Measurements from ENCODE around the gene GSTM5.
A peak's percentile ranks its signal among the peaks of the same experiment; 100 is the strongest.
"Not testable (repeated sequence)": the region's sequence is repeated elsewhere in the genome, so short reads cannot be mapped to it uniquely, and the experiment has no call there.

The GSTM5 gene

GRCh38 chr1:109697861-109698260 lies 14.2 kb upstream of the GSTM5 start:
- not testable (repeated sequence) for DNase-seq

- not testable (repeated sequence) for DNase-seq
Observed at GRCh38 chr1:109702940-109703339, 9.1 kb upstream of the GSTM5 start.

- no peak for DNase-seq
Observed at GRCh38 chr1:109704173-109704572, 7.9 kb upstream of the GSTM5 start.

GRCh38 chr1:109705411-109705810 lies 6.6 kb upstream of the GSTM5 start:
- DNase-seq: no peak

GRCh38 chr1:109708949-109709348 lies 3.1 kb upstream of the GSTM5 start:
- DNase-seq: not testable (repeated sequence)

- not testable (repeated sequence) for DNase-seq
Observed at GRCh38 chr1:109709822-109710221, 2.2 kb upstream of the GSTM5 start.

GRCh38 chr1:109712321-109712864 lies 342 bp downstream of the GSTM5 start:
- no peak for DNase-seq

GRCh38 chr1:109713636-109714035 lies 1.6 kb downstream of the GSTM5 start:
- no peak for DNase-seq

- DNase-seq: no peak
Observed at GRCh38 chr1:109714661-109715372, 2.8 kb downstream of the GSTM5 start.

GRCh38 chr1:109716121-109716520 lies 4.1 kb downstream of the GSTM5 start:
- no peak for DNase-seq

GRCh38 chr1:109716570-109717090 lies 4.6 kb downstream of the GSTM5 start:
- DNase-seq: no peak

- DNase-seq: no peak
Observed at GRCh38 chr1:109717729-109718128, 5.7 kb downstream of the GSTM5 start.

GRCh38 chr1:109718495-109718894 lies 6.4 kb downstream of the GSTM5 start:
- DNase-seq: peak; percentile 7

- peak; percentile 67 for DNase-seq
Observed at GRCh38 chr1:109719337-109719837, 7.3 kb downstream of the GSTM5 start.

GRCh38 chr1:109721042-109721441 lies 9.0 kb downstream of the GSTM5 start:
- no peak for DNase-seq

GRCh38 chr1:109721971-109722370 lies 9.9 kb downstream of the GSTM5 start:
- no peak for DNase-seq

- DNase-seq: no peak
Observed at GRCh38 chr1:109722908-109723691, 11.0 kb downstream of the GSTM5 start.

- DNase-seq: no peak
Observed at GRCh38 chr1:109724933-109725332, 12.9 kb downstream of the GSTM5 start.

GRCh38 chr1:109725510-109725909 lies 13.5 kb downstream of the GSTM5 start:
- DNase-seq: no peak

GRCh38 chr1:109726007-109726406 lies 14.0 kb downstream of the GSTM5 start:
- no peak for DNase-seq

GRCh38 chr1:109726728-109727373 lies 14.8 kb downstream of the GSTM5 start:
- DNase-seq: no peak

- DNase-seq: no peak
Observed at GRCh38 chr1:109728870-109729269, 16.8 kb downstream of the GSTM5 start.

GRCh38 chr1:109730666-109731065 lies 18.6 kb downstream of the GSTM5 start:
- DNase-seq: no peak
